PC-3 (cell line): ENCODE results near the gene ABCC12. TPM values are rescaled to one million over a fixed set of nuclear protein-coding genes. Genes with fewer than 3 reads are reported as not detected.

Experiments used
- ATAC-seq: fragments of 200-7000 bp; cut with Tn5 transposase; 2 replicates; pipeline ENCODE4 v1.9.1; 2020; ENCODE audit warnings: mild to moderate bottlenecking, moderate library complexity
- BruUV-seq: library from RNA; stranded (reverse); fragments of 400-500 nt; replicated peaks from 2 replicates; lab custom pipeline; 2021; lab: Mats Ljungman, UMichigan
- CTCF ChIA-PET: fragments of 300-600 bp; sonication (Branson Sonifier 250); formaldehyde crosslinking; loops from one replicate; lab custom pipeline; 2022; ENCODE audit warnings: antibody characterized with exemption; lab: Charles Lee
- POLR2A ChIA-PET: fragments of 300-600 bp; sonication (Branson Sonifier 250); formaldehyde crosslinking; loops from one replicate; lab custom pipeline; 2022; ENCODE audit warnings: antibody characterized with exemption; ENCODE audit not compliant: unreplicated experiment; lab: Charles Lee
- DNase-seq: peaks from one replicate; pipeline ENCODE4 v3.0.0-alpha.2; 2015
- H2AFZ ChIP-seq: fragments of 300-600 bp; sonication (generic); 2 replicates; pipeline ENCODE4 v1.6.0; 2016; ENCODE audit warnings: antibody characterized with exemption, low read length
- H3F3A ChIP-seq: fragments of 300-600 bp; sonication (generic); one replicate; pipeline ENCODE4 v1.6.0; 2017; ENCODE audit warnings: antibody characterized with exemption, low read length, control low read depth, mild to moderate bottlenecking; ENCODE audit not compliant: unreplicated experiment
- H3K27ac ChIP-seq: fragments of 300-600 bp; sonication (generic); 2 replicates; pipeline ENCODE4 v1.5.1; 2016; ENCODE audit warnings: mild to moderate bottlenecking, low read length
- H3K27me3 ChIP-seq: fragments of 300-600 bp; sonication (generic); 2 replicates; pipeline ENCODE4 v1.6.1; 2016; ENCODE audit warnings: low read length, mixed read lengths
- H3K36me3 ChIP-seq: fragments of 300-600 bp; sonication (generic); 2 replicates; pipeline ENCODE4 v1.6.1; 2016; ENCODE audit warnings: low read depth, mixed run types, low read length, mixed read lengths
- H3K4me1 ChIP-seq: fragments of 300-600 bp; sonication (generic); 2 replicates; pipeline ENCODE4 v1.5.1; 2016; ENCODE audit warnings: low read length; ENCODE audit not compliant: insufficient read depth
- H3K4me2 ChIP-seq: fragments of 300-600 bp; sonication (generic); 2 replicates; pipeline ENCODE4 v1.6.0; 2016; ENCODE audit warnings: low read length
- H3K4me3 ChIP-seq: fragments of 300-600 bp; sonication (generic); 2 replicates; pipeline ENCODE4 v1.5.1; 2016; ENCODE audit warnings: mild to moderate bottlenecking, low read length, mixed read lengths
- H3K79me2 ChIP-seq: fragments of 300-600 bp; sonication (generic); 2 replicates; pipeline ENCODE4 v1.6.1; 2017; ENCODE audit warnings: low read length, mixed read lengths
- H3K9ac ChIP-seq: fragments of 300-600 bp; sonication (generic); 2 replicates; pipeline ENCODE4 v1.6.0; 2016; ENCODE audit warnings: mild to moderate bottlenecking, low read length
- H3K9me2 ChIP-seq: fragments of 300-600 bp; sonication (generic); replicated peaks from 2 replicates; pipeline ENCODE4 v1.6.1; 2016; ENCODE audit warnings: mixed run types, low read length, mixed read lengths
- H3K9me3 ChIP-seq: fragments of 300-600 bp; sonication (generic); 2 replicates; pipeline ENCODE4 v1.6.1; 2016; ENCODE audit warnings: low read length, mixed read lengths
- H4K20me1 ChIP-seq: fragments of 300-600 bp; sonication (generic); 2 replicates; pipeline ENCODE4 v1.6.1; 2016; ENCODE audit warnings: low read length, mixed read lengths
- CTCF ChIP-seq: fragments of 300-600 bp; sonication (generic); conservative IDR thresholded peaks from 2 replicates; pipeline ENCODE4 v1.5.1; 2017; ENCODE audit warnings: antibody characterized with exemption, low read depth, mild to moderate bottlenecking, low read length
- EZH2 ChIP-seq: fragments of 300-600 bp; sonication (generic); IDR thresholded peaks from one replicate; pipeline ENCODE4 v1.6.1; 2017; ENCODE audit warnings: antibody characterized with exemption, mild to moderate bottlenecking, low read length; ENCODE audit not compliant: unreplicated experiment
- EZH2phosphoT487 ChIP-seq: fragments of 300-600 bp; sonication (generic); IDR thresholded peaks from 2 replicates; pipeline ENCODE4 v1.6.1; 2018; ENCODE audit warnings: mild to moderate bottlenecking, antibody characterized with exemption, low read length, borderline replicate concordance
- intact Hi-C: fragments of 100-400 bp; cut with micrococcal nuclease; formaldehyde crosslinking; loops from 2 replicates; pipeline ENCODE4 v1.9.0; 2023
- total RNA-seq: library from RNA; depleted of rRNA; stranded (reverse); fragments of >200 nt; gene quantifications from 2 replicates; pipeline ENCODE4 v1.2.3, GENCODE V29; 2014

ABCC12 gene
- total RNA-seq, 1 experiment from 2014 or later, result not detected

- CTCF ChIA-PET, result no interaction called here
- BruUV-seq, result no TSS peak
Measured at GRCh38 chr16:48129926-48130325, 25.9 kb downstream of the ABCC12 start.

GRCh38 chr16:48128769-48129168, 27.0 kb downstream of the ABCC12 start:
- intact Hi-C loops, result loop anchor here (10.0 kb wide), 1 partner anchor 984 kb away; the partner anchor contains the start of gene NETO2
- no peak for DNase-seq
- H2AFZ ChIP-seq, result no peak overlapping the region
- H3K36me3 ChIP-seq, result no peaks in the 10 kb centered on the region
- BruUV-seq, result no TSS peak
- ATAC-seq, result no peak
- ChIA-PET CTCF (no interaction called here), POLR2A (no interaction called here)
- no peaks in the 10 kb centered on the region for H3K9me3 ChIP-seq
- H3K4me2 ChIP-seq, result no peak overlapping the region
- H3K9me2 ChIP-seq, result no peaks in the 10 kb centered on the region
- H3K27ac ChIP-seq, result peak overlapping the region; percentile 97
- no peaks in the 10 kb centered on the region for H3K79me2 ChIP-seq
- H3K4me3 ChIP-seq, result no peak overlapping the region
- no peak for TF ChIP-seq EZH2
- TF ChIP-seq CTCF, result no peak
- no peak for TF ChIP-seq EZH2phosphoT487
- H3F3A ChIP-seq, result peaks cover 11% of the 10 kb centered on the region
- H3K27me3 ChIP-seq, result no peaks in the 10 kb centered on the region
- H4K20me1 ChIP-seq, result no peaks in the 10 kb centered on the region
- peak overlapping the region; percentile 73; the same call in 1 of the 2 replicates for H3K9ac ChIP-seq
- peaks cover 63% of the 10 kb centered on the region for H3K4me1 ChIP-seq

More at GRCh38 chr16:48129926-48130325, 25.9 kb downstream of the ABCC12 start:
- no peak overlapping the region for H2AFZ ChIP-seq
- no peaks in the 10 kb centered on the region for H3K36me3 ChIP-seq
- H3K27ac ChIP-seq, result peak overlapping the region; percentile 97
- no peaks in the 10 kb centered on the region for H4K20me1 ChIP-seq
- TF ChIP-seq CTCF (no peak), EZH2 (no peak), EZH2phosphoT487 (no peak)
- H3F3A ChIP-seq, result peaks cover 11% of the 10 kb centered on the region
- intact Hi-C loops, result loop anchor here (10.0 kb wide), 1 partner anchor 985 kb away; the partner anchor contains the start of gene NETO2
- H3K4me1 ChIP-seq, result peaks cover 52% of the 10 kb centered on the region
- peak; percentile 42 for ATAC-seq
- H3K9me2 ChIP-seq, result no peaks in the 10 kb centered on the region
- POLR2A ChIA-PET, result interaction anchor here (0.6 kb wide), 1 partner anchor 237 kb away, joined by 5 read pairs; no protein-coding TSS in a partner anchor
- no peaks in the 10 kb centered on the region for H3K27me3 ChIP-seq
- H3K9ac ChIP-seq, result peak overlapping the region; percentile 76
- peak overlapping the region; percentile 52 for H3K4me2 ChIP-seq
- H3K79me2 ChIP-seq, result no peaks in the 10 kb centered on the region
- DNase-seq, result peak; percentile 77
- no peaks in the 10 kb centered on the region for H3K9me3 ChIP-seq
- H3K4me3 ChIP-seq, result no peak overlapping the region
